Endothelial cell (in vitro differentiated cells): ENCODE data around the gene ERO1B. TPM values are rescaled to one million over a fixed set of nuclear protein-coding genes. Genes with fewer than 3 reads are reported as not detected.

Source experiments
- DNase-seq: peaks from one replicate; pipeline ENCODE4 v3.0.0; 2021; ENCODE audit warnings: low spot score
- H3K27ac Mint-ChIP-seq: one replicate; pipeline ENCODE4 v1.8.0; 2021; ENCODE audit warnings: mixed read lengths, inconsistent platforms; ENCODE audit not compliant: unreplicated experiment
- H3K27me3 Mint-ChIP-seq: one replicate; pipeline ENCODE4 v1.8.0; 2021; ENCODE audit warnings: mild to moderate bottlenecking, moderate library complexity, mixed read lengths, inconsistent platforms; ENCODE audit not compliant: unreplicated experiment
- H3K36me3 Mint-ChIP-seq: one replicate; pipeline ENCODE4 v1.8.0; 2021; ENCODE audit warnings: mild to moderate bottlenecking, low read depth, mixed read lengths, inconsistent platforms; ENCODE audit not compliant: unreplicated experiment
- H3K4me1 Mint-ChIP-seq: one replicate; pipeline ENCODE4 v1.8.0; 2021; ENCODE audit warnings: mild to moderate bottlenecking, mixed read lengths, inconsistent platforms; ENCODE audit not compliant: unreplicated experiment
- H3K4me3 Mint-ChIP-seq: one replicate; pipeline ENCODE4 v1.8.0; 2021; ENCODE audit warnings: mild to moderate bottlenecking, mixed read lengths, inconsistent platforms; ENCODE audit not compliant: unreplicated experiment
- H3K9me3 Mint-ChIP-seq: one replicate; pipeline ENCODE4 v1.8.0; 2021; ENCODE audit warnings: mixed read lengths, inconsistent platforms; ENCODE audit not compliant: unreplicated experiment
- total RNA-seq: library from RNA; stranded (reverse); fragmentation: NEBNext Ultra II Directional; extraction: Animal tissue kit (Norgen Biotek cat#: 25700); gene quantifications from one replicate; pipeline ENCODE4 v1.2.1, GENCODE V29; 2021; ENCODE audit not compliant: unreplicated experiment
- TF ChIP-seq, protein P1 (sequence below): fragments of 200-600 bp; sonication (generic); IDR thresholded peaks from one replicate; pipeline ENCODE4 v1.5.0; 2021; ENCODE audit warnings: antibody characterized with exemption; ENCODE audit not compliant: unreplicated experiment

The ERO1B gene
- total RNA-seq, 1 donor from 2014 or later, result 6.8 TPM

DNA sequence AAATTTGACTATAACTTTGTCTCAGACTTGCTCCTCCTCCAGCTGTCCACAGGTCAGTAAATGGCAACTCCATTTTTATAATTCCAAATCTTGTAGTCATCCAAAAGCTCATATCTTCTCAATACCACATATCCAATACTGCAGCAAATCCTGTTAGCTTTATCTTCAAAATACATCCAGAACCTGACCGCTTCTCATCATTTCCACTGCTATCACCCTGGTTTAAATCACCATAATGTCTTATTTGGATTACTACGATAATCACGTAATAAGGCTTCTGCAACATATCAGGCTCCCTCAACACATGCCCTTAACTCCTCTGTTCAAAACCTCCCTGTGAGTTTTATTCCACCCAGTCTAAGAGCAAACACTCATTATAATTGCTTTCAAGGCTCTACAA is 34.5 kb downstream of the ERO1B start:
- Mint-ChIP-seq H3K36me3 (no peaks in the 10 kb centered on the region), H3K4me1 (no peaks in the 10 kb centered on the region)

DNA sequence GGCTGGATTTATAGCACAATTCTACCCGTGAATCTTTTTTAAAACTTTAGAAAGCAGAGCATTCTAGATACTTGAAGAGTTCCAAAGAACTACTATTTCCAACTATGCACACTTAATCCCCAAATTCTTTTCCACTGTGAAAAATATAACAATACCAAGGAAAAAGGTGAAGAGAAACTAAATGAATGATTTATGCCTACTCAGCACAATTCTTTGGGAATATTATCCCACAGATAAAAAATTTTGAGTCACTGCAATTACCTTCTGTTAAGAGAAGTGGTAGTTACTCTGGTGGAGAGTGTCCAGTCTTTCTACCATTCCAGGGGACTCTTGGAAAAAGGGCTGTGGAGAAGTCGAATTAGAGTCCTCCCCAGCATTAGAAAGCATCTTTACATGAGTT is 39.2 kb downstream of the ERO1B start:
- H3K36me3 Mint-ChIP-seq, result no peaks in the 10 kb centered on the region
- no peak overlapping the region for H3K4me3 Mint-ChIP-seq
- H3K27me3 Mint-ChIP-seq, result no peaks in the 10 kb centered on the region
- no peak for DNase-seq
- no peaks in the 10 kb centered on the region for H3K4me1 Mint-ChIP-seq
- H3K27ac Mint-ChIP-seq, result no peak overlapping the region
- H3K9me3 Mint-ChIP-seq, result no peaks in the 10 kb centered on the region
- TF ChIP-seq, protein P1, sequence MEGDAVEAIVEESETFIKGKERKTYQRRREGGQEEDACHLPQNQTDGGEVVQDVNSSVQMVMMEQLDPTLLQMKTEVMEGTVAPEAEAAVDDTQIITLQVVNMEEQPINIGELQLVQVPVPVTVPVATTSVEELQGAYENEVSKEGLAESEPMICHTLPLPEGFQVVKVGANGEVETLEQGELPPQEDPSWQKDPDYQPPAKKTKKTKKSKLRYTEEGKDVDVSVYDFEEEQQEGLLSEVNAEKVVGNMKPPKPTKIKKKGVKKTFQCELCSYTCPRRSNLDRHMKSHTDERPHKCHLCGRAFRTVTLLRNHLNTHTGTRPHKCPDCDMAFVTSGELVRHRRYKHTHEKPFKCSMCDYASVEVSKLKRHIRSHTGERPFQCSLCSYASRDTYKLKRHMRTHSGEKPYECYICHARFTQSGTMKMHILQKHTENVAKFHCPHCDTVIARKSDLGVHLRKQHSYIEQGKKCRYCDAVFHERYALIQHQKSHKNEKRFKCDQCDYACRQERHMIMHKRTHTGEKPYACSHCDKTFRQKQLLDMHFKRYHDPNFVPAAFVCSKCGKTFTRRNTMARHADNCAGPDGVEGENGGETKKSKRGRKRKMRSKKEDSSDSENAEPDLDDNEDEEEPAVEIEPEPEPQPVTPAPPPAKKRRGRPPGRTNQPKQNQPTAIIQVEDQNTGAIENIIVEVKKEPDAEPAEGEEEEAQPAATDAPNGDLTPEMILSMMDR, result no peak

More for the DNA sequence above, 34.5 kb downstream of the ERO1B start:
- H3K9me3 Mint-ChIP-seq, result no peaks in the 10 kb centered on the region
- no peak for DNase-seq
- TF ChIP-seq, protein P1, result no peak
- no peaks in the 10 kb centered on the region for H3K27me3 Mint-ChIP-seq
- H3K4me3 Mint-ChIP-seq, result no peak overlapping the region
- H3K27ac Mint-ChIP-seq, result no peak overlapping the region

DNA sequence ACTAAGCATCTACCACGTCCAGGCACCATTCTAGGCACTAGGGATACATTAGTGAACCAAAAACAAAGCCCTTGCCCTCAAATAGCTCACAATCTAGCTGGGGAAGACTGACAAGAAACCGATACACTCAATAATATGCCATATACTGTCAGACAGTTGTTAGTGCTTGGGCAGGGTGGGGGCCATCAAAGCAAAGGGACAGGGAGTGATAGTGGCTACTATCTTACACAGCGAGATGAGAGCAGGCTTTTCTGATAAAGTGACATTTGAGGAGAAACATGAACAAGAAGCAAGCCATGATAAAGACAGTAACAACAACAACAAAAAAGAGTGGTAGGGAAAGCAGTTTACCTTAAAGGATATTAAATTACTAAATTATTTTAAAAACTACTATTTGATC is 41.1 kb downstream of the ERO1B start:
- no peak for DNase-seq
- Mint-ChIP-seq H3K27me3 (no peaks in the 10 kb centered on the region), H3K27ac (no peak overlapping the region), H3K36me3 (no peaks in the 10 kb centered on the region), H3K9me3 (no peaks in the 10 kb centered on the region), H3K4me1 (no peaks in the 10 kb centered on the region), H3K4me3 (no peak overlapping the region)
- TF ChIP-seq, protein P1, result no peak

DNA sequence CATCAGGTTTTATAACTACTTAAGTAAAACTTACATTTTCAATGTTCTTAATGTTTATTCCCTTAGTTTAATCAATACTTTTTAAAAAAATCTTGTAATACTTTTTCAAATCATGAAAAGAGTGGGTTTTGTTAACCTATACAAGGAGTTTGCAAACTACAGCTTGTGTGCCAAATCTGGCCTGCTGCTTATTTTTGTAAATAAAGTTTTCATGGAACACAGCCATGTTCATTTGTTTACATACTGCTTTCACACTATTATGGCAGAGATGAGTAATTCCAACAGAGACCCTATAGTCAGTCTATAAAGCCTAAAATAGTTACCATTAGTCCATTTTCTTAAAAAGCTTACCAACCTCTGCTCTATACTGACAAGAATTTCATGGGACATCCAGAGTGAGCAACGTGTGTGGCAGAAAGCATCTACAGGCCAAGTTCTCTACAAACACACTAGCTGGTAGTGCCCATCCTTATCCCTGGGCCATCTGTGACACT is 42.6 kb downstream of the ERO1B start:
- Mint-ChIP-seq H3K4me1 (no peaks in the 10 kb centered on the region), H3K4me3 (no peak overlapping the region), H3K27ac (no peak overlapping the region), H3K9me3 (no peaks in the 10 kb centered on the region), H3K27me3 (no peaks in the 10 kb centered on the region), H3K36me3 (no peaks in the 10 kb centered on the region)
- no peak for DNase-seq
- TF ChIP-seq, protein P1, result no peak

DNA sequence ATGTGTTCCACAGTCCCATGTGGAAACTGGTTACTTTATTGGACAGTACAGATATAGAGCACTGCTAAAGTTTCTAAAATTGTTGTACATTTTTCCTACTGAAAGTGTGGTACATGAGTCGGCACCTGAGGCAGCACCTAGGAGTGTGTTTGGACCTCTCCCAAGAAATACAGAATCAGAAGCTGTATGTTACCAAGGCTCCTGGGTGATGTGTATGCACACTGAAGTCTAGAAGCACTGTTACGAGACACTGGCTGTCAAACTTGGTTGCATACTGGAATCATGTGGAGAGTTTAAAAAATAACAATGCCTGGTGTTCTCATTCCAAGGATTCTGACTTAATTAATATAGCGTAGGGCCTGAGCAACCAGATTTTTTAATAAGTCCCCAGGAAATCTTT is 46.6 kb downstream of the ERO1B start:
- Mint-ChIP-seq H3K9me3 (no peaks in the 10 kb centered on the region), H3K4me1 (no peaks in the 10 kb centered on the region), H3K27ac (no peak overlapping the region), H3K27me3 (no peaks in the 10 kb centered on the region), H3K36me3 (no peaks in the 10 kb centered on the region), H3K4me3 (no peak overlapping the region)
- TF ChIP-seq, protein P1, result no peak
- no peak for DNase-seq
